ENCODE results near the gene EIF3L. TPM values are rescaled to one million over a fixed set of nuclear protein-coding genes. Genes with fewer than 3 reads are reported as not detected.

EIF3L gene
- polyA plus RNA-seq, 1 donor from 2014 or later = 344 TPM

GRCh38 chr22:37916311-37916710, 67.1 kb downstream of the EIF3L start:
- Mint-ChIP-seq H3K4me1 (peaks cover 6 to 12% (median 7%) of the 10 kb centered on the region in 3 donors), H3K36me3 (peaks cover 7% of the 10 kb centered on the region), H3K9me3 (no peaks in the 10 kb centered on the region), H3K27me3 (no peaks in the 10 kb centered on the region), H3K27ac (no peak overlapping the region), H3K4me3 (no peak overlapping the region)

DNA sequence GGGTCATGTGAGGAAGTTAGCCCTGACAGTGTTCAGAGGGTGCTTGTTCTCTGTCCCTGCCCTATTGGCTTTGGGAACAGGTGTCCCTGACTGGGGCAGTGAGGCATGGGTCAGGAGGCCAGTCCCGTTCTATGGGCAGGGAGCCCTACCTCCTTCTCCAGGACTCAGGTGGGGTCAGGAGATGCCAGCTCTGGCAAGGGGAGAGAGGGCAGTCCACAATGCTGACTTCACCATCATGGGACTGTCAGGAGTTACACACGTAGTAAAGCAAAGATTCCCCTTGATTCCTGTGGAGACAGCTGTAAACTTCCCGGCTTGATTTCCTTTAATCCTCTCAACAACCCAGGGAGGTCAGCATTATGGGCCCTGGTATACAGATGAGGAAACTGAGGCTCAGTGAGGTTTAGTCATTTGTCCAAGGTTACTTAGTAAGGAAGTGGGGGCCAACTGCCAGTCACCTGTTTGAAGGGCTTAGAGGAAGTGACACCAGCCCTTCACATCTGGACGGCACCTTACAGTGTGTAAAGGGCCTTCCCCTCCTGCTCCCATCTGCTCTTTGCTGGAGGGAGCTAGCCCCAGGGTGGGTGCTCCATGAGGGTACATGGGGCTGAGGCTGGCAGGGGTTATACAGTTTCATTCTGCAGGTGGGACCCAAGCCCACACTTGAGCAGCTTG, 68.8 kb downstream of the EIF3L start:
- Mint-ChIP-seq H3K4me3 (peak overlapping the region in 1 of 4 donors; percentile 85), H3K36me3 (peaks cover 6% of the 10 kb centered on the region), H3K9me3 (no peaks in the 10 kb centered on the region), H3K27me3 (no peaks in the 10 kb centered on the region), H3K27ac (peak overlapping the region in 1 of 3 donors; percentile 81), H3K4me1 (peaks cover 6 to 12% (median 7%) of the 10 kb centered on the region in 3 donors)

GRCh38 chr22:37918580-37919270, 69.5 kb downstream of the EIF3L start:
- no peaks in the 10 kb centered on the region for H3K9me3 Mint-ChIP-seq
- peak overlapping the region in 1 of 3 donors; percentile 81 for H3K27ac Mint-ChIP-seq
- H3K4me3 Mint-ChIP-seq = peak overlapping the region in 1 of 4 donors; percentile 85
- H3K4me1 Mint-ChIP-seq = peaks cover 6 to 12% (median 7%) of the 10 kb centered on the region in 3 donors
- no peaks in the 10 kb centered on the region for H3K27me3 Mint-ChIP-seq
- H3K36me3 Mint-ChIP-seq = peaks cover 6% of the 10 kb centered on the region

- H3K27me3 Mint-ChIP-seq = no peaks in the 10 kb centered on the region
- H3K27ac Mint-ChIP-seq = peak overlapping the region in 2 of 3 donors; percentile 20 to 80
- peaks cover 6% of the 10 kb centered on the region for H3K36me3 Mint-ChIP-seq
- peak overlapping the region in 3 of 4 donors; percentile 28 to 66 (median 40) for H3K4me3 Mint-ChIP-seq
- peaks cover 6 to 12% (median 7%) of the 10 kb centered on the region in 3 donors for H3K4me1 Mint-ChIP-seq
- no peaks in the 10 kb centered on the region for H3K9me3 Mint-ChIP-seq
Observed at GRCh38 chr22:37920126-37920525, 70.9 kb downstream of the EIF3L start.

- no peak overlapping the region for H3K4me3 Mint-ChIP-seq
- H3K27ac Mint-ChIP-seq = no peak overlapping the region
- no peaks in the 10 kb centered on the region for H3K27me3 Mint-ChIP-seq
- peaks cover 6% of the 10 kb centered on the region for H3K36me3 Mint-ChIP-seq
- H3K4me1 Mint-ChIP-seq = peaks cover 6 to 12% (median 7%) of the 10 kb centered on the region in 3 donors
- H3K9me3 Mint-ChIP-seq = no peaks in the 10 kb centered on the region
Observed at GRCh38 chr22:37922191-37922590, 73.0 kb downstream of the EIF3L start.

- Mint-ChIP-seq H3K4me1 (peaks cover 4 to 6% (median 5%) of the 10 kb centered on the region in 3 donors), H3K27ac (no peak overlapping the region), H3K9me3 (no peaks in the 10 kb centered on the region), H3K27me3 (no peaks in the 10 kb centered on the region), H3K4me3 (peak overlapping the region in 1 of 4 donors; percentile 5), H3K36me3 (peaks cover 5% of the 10 kb centered on the region)
Observed at GRCh38 chr22:37923927-37924326, 74.7 kb downstream of the EIF3L start.

DNA sequence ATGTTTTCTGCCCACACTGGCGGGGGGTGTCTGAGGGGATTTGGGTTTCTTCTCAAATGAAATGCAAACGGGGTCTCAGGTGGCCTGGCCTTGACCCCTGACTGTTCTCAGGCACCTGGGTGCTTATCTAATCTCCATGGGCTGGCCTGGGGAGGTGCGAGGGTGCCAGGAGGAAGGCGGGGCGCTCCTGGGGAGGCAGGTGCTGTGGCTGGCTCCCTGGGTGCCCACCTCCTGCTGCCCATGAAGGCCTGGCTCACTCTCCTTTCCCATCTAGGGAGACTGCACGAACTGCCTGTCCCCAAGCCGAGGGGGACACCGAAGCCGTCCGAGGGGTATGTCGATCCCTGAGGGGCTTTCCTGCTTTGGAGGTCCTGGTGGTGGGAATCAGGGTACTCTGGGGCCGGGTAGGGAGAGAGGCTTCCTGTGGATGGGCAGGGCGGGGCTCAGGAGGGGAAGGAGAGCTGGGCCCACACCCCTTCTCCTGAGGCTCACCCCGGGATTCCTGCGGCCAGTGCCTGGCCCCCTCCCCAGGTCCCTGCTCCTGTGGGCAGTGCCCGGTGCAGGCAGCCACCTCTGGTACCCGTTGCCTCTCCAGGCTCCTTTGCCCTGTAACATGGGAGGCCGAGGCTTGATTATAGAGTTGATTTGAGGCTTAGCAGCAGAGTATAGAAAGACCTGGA, 75.3 kb downstream of the EIF3L start:
- peaks cover 4 to 6% (median 5%) of the 10 kb centered on the region in 3 donors for H3K4me1 Mint-ChIP-seq
- H3K4me3 Mint-ChIP-seq = no peak overlapping the region
- H3K27ac Mint-ChIP-seq = no peak overlapping the region
- no peaks in the 10 kb centered on the region for H3K27me3 Mint-ChIP-seq
- peaks cover 5% of the 10 kb centered on the region for H3K36me3 Mint-ChIP-seq
- no peaks in the 10 kb centered on the region for H3K9me3 Mint-ChIP-seq

DNA sequence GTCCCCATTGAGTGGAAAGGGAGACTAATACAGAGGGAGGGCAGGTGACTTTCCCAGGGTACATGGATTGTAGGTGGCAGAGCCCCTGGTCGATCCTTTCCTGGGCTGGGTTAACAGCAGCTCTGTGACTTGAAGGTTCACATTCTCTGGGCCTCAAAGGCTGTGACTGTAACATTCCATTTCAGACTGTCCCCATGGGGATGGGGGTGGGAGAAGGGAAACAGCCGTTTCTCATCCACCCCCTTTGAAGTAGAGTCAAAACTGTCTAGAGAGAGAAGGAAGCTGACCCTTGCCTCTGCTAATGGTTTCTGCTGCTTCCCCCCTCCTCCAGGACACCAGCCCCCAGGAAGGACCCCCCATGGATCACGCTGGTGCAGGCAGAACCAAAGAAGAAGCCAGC, 76.1 kb downstream of the EIF3L start:
- Mint-ChIP-seq H3K27me3 (no peaks in the 10 kb centered on the region), H3K9me3 (no peaks in the 10 kb centered on the region), H3K4me3 (no peak overlapping the region), H3K27ac (no peak overlapping the region), H3K4me1 (peaks cover 0 to under 1% (median under 1%) of the 10 kb centered on the region in 3 donors), H3K36me3 (peaks cover 2% of the 10 kb centered on the region)

DNA sequence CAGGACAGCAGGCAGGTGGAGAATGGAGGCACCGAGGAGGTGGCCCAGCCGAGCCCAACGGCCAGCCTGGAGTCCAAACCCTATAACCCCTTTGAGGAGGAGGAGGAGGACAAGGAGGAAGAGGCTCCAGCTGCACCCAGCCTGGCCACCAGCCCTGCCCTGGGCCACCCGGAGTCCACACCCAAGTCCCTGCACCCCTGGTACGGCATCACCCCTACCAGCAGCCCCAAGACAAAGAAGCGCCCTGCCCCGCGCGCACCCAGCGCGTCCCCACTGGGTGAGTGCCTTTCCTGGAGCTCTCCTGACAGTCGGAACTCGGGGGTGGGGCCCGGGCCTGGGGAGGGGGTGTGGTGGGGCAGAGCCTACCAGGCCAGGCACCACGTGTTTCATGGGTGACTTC, 76.5 kb downstream of the EIF3L start:
- Mint-ChIP-seq H3K27me3 (no peaks in the 10 kb centered on the region), H3K9me3 (no peaks in the 10 kb centered on the region), H3K4me3 (no peak overlapping the region), H3K4me1 (peaks cover 0 to 4% (median 3%) of the 10 kb centered on the region in 3 donors), H3K27ac (no peak overlapping the region), H3K36me3 (peaks cover 2% of the 10 kb centered on the region)

DNA sequence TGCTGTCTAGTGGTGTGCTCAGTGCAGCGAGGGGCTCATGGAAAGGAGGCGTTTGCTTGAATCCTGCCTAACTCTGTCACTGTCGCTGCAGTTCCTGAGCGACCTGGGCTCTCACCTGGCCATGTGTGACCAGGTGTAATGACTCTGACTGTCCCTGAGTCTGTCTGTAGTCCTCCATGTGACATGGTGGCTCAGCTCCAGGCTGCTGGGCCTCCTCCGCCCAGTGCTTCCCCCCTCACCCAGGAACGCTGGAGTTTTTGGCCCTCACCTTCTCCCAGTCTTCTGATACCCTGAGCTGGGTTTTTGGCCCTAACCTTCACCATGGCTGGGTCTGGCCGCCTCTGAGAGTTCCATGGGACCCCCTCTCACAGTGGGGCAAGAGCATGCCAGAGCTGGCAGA, 77.1 kb downstream of the EIF3L start:
- no peaks in the 10 kb centered on the region for H3K9me3 Mint-ChIP-seq
- peaks cover 2% of the 10 kb centered on the region for H3K36me3 Mint-ChIP-seq
- no peak overlapping the region for H3K27ac Mint-ChIP-seq
- H3K4me3 Mint-ChIP-seq = no peak overlapping the region
- H3K27me3 Mint-ChIP-seq = no peaks in the 10 kb centered on the region
- H3K4me1 Mint-ChIP-seq = peaks cover 0 to 4% (median 3%) of the 10 kb centered on the region in 3 donors

GRCh38 chr22:37926771-37927636, 77.8 kb downstream of the EIF3L start:
- Mint-ChIP-seq H3K36me3 (peaks cover 2% of the 10 kb centered on the region), H3K27ac (no peak overlapping the region), H3K4me1 (peaks cover 0 to 4% (median 3%) of the 10 kb centered on the region in 3 donors)

GRCh38 chr22:37927637-37927936, 78.4 kb downstream of the EIF3L start:
- peaks cover 0 to 4% (median 3%) of the 10 kb centered on the region in 3 donors for H3K4me1 Mint-ChIP-seq
- H3K27ac Mint-ChIP-seq = no peak overlapping the region
- no peaks in the 10 kb centered on the region for H3K27me3 Mint-ChIP-seq
- no peak overlapping the region for H3K4me3 Mint-ChIP-seq
- H3K36me3 Mint-ChIP-seq = peaks cover 2% of the 10 kb centered on the region
- H3K9me3 Mint-ChIP-seq = no peaks in the 10 kb centered on the region

More at GRCh38 chr22:37926771-37927636, 77.8 kb downstream of the EIF3L start:
- Mint-ChIP-seq H3K9me3 (no peaks in the 10 kb centered on the region), H3K4me3 (no peak overlapping the region), H3K27me3 (no peaks in the 10 kb centered on the region)

DNA sequence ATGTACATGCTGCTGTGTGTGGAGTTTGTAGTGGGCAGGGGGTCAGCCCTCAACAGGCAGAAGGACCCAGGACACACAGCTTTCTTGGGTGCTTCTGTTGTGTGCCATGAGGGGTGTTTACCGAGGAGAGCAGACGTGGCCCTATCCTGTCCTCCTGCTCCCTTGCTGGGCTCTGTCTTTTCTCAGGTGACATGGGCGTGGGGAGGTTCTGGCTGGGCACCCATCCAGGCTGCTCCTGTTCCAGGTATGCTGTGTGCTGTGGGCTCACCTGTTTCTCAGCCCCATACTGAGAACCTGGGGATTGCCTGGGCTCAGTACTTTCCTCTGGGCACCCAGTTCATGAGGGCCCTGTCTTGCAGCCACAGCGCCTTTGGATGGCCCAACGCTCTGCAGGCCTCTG, 80.2 kb downstream of the EIF3L start:
- no peaks in the 10 kb centered on the region for H3K27me3 Mint-ChIP-seq
- H3K27ac Mint-ChIP-seq = no peak overlapping the region
- H3K4me3 Mint-ChIP-seq = no peak overlapping the region
- H3K4me1 Mint-ChIP-seq = peaks cover 4 to 12% (median 9%) of the 10 kb centered on the region in 3 donors
- H3K36me3 Mint-ChIP-seq = peaks cover 4% of the 10 kb centered on the region
- no peaks in the 10 kb centered on the region for H3K9me3 Mint-ChIP-seq

DNA sequence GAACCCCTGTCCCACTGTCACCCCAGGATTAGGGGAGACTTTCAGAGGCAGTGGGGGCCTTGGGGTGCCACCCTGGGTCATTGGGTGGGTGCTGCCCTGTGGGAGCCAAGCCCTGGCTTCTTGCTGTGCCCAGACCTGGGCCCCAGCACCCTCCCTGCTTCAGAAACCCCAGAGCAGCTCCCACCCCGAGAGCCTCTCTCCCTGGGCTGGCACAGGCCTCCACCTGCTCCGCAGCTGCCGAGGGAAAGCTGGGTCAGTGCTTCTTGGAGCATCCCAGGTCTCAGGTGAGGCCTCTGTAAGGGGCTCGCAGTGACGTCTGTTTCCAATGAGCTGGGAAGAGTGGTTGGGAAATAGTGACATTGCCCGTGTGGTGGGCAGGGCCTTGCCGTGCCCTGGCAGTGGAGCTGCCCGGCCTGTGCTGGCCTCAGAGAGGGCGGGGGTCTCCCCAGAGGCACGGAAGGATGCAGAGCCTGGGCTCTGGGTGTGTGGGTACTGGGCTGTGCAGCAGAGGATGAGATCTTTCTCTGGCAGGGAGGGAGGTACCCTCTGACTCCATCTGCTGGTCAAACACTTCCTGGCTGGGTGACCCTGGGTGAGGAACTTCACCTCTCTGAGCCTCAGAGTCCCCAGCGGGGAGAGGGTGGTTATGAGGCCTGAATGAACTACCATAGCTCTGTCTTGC, 81.2 kb downstream of the EIF3L start:
- Mint-ChIP-seq H3K27me3 (no peaks in the 10 kb centered on the region), H3K9me3 (no peaks in the 10 kb centered on the region), H3K4me3 (no peak overlapping the region), H3K4me1 (peaks cover 4 to 12% (median 9%) of the 10 kb centered on the region in 3 donors), H3K36me3 (peaks cover 4% of the 10 kb centered on the region), H3K27ac (peak overlapping the region in 1 of 3 donors; percentile 73)
